Caco-2 (cell line): ENCODE measurements around the gene SBF2. TPM values are rescaled to one million over a fixed set of nuclear protein-coding genes. Genes with fewer than 3 reads are reported as not detected.
"Not testable (repeated sequence)": the region's sequence is repeated elsewhere in the genome, so short reads cannot be mapped to it uniquely, and the experiment has no call there.

Experiments used
- BruUV-seq: library from RNA; stranded (reverse); fragments of 400-500 nt; replicated peaks from 2 replicates; lab custom pipeline; 2021; lab: Mats Ljungman, UMichigan
- CTCF ChIA-PET: fragments of 300-600 bp; sonication (Branson Sonifier 250); formaldehyde crosslinking; loops from one replicate; lab custom pipeline; 2022; ENCODE audit warnings: antibody characterized with exemption; lab: Charles Lee
- POLR2A ChIA-PET: fragments of 300-600 bp; sonication (Branson Sonifier 250); formaldehyde crosslinking; loops from one replicate; lab custom pipeline; 2022; ENCODE audit warnings: antibody characterized with exemption; lab: Charles Lee
- DNase-seq, 2 experiments: peaks; one replicate each; pipeline versions ENCODE4 v3.0.0 to v3.0.0-alpha.2; 2020 to 2022
- H3K27me3 ChIP-seq: replicated peaks from 2 replicates; pipeline ENCODE4 v1.6.0; 2011; ENCODE audit warnings: low read length; ENCODE audit not compliant: control insufficient read depth, insufficient read depth
- H3K36me3 ChIP-seq: 2 replicates; pipeline ENCODE4 v1.5.1; 2011; ENCODE audit warnings: low read length; ENCODE audit not compliant: control insufficient read depth, insufficient read depth
- H3K4me1 ChIP-seq: fragments of 250-450 bp; sonication (Bioruptor Pico); 2 replicates; pipeline ENCODE4 v1.5.1; 2020; ENCODE audit warnings: mild to moderate bottlenecking
- H3K4me3 ChIP-seq: 2 replicates; pipeline ENCODE4 v1.5.1; 2011; ENCODE audit warnings: low read depth, mild to moderate bottlenecking, control low read depth, low read length
- H3K9me3 ChIP-seq: fragments of 250-450 bp; sonication (Bioruptor Pico); 2 replicates; pipeline ENCODE4 v1.5.1; 2020; ENCODE audit warnings: mild to moderate bottlenecking, moderate library complexity
- H3K27ac Mint-ChIP-seq: one replicate; pipeline ENCODE4 v1.8.0; 2022; ENCODE audit warnings: mixed read lengths; ENCODE audit not compliant: unreplicated experiment
- H3K27me3 Mint-ChIP-seq: one replicate; pipeline ENCODE4 v1.8.0; 2022; ENCODE audit warnings: mixed read lengths; ENCODE audit not compliant: insufficient read depth, unreplicated experiment
- H3K36me3 Mint-ChIP-seq: one replicate; pipeline ENCODE4 v1.8.0; 2022; ENCODE audit warnings: mild to moderate bottlenecking, mixed read lengths; ENCODE audit not compliant: insufficient read depth, unreplicated experiment
- H3K4me1 Mint-ChIP-seq: one replicate; pipeline ENCODE4 v1.8.0; 2022; ENCODE audit warnings: low read depth, mixed read lengths; ENCODE audit not compliant: unreplicated experiment
- H3K4me3 Mint-ChIP-seq: one replicate; pipeline ENCODE4 v1.8.0; 2022; ENCODE audit warnings: mild to moderate bottlenecking, moderate library complexity, mixed read lengths; ENCODE audit not compliant: unreplicated experiment
- H3K9me3 Mint-ChIP-seq: one replicate; pipeline ENCODE4 v1.8.0; 2022; ENCODE audit warnings: mixed read lengths; ENCODE audit not compliant: unreplicated experiment
- intact Hi-C: fragments of 100-400 bp; cut with micrococcal nuclease; formaldehyde crosslinking; loops from one replicate; pipeline ENCODE4 v1.10.0; 2022; ENCODE audit not compliant: unreplicated experiment
- total RNA-seq: library from RNA; stranded (reverse); gene quantifications from 2 replicates; pipeline ENCODE4 v1.2.3, GENCODE V29; 2022
- TF ChIP-seq, protein P1 (sequence below), 2 experiments: fragments of 200-600 bp in 1 of 2; IDR thresholded peaks; 1 replicate in 1 of 2; 2 replicates in 1 of 2; pipeline versions ENCODE4 v1.5.1 to v1.8.0; 2011 to 2022; ENCODE audit warnings: antibody characterized with exemption in 1 of 2, control low read depth in 1 of 2, inconsistent platforms in 1 of 2, low read depth in 1 of 2, low read length in 1 of 2, mild to moderate bottlenecking in 1 of 2, moderate library complexity in 1 of 2; ENCODE audit not compliant: insufficient read depth in 1 of 2, severe bottlenecking in 1 of 2, unreplicated experiment in 1 of 2

The SBF2 gene
- total RNA-seq, 1 experiment from 2014 or later, result 72.2 TPM

DNA sequence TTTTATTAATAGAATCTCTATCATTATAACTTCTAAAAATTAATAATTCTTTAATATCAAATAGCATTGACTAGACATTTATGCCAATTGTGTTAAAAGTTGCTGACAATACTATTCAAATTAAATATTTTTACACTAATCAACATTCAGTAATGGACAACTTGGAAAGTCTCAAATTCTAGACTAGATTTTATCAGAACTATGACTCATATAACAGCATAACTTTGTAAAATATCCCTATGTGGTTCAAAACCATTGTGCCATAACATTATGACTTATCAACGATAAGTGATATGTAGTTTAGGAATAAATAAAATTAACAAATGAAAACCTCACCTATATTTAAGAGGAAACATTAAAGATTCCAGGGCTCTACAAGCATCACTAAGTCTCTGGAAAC lies 291.8 kb downstream of the SBF2 start:
- POLR2A ChIA-PET, result no interaction called here
- Histone ChIP-seq H3K4me3 (no peak overlapping the region), H3K27me3 (no peaks in the 10 kb centered on the region), H3K4me1 (peaks cover 4% of the 10 kb centered on the region; the same call in 1 of the 2 replicates), H3K9me3 (no peaks in the 10 kb centered on the region; the same call in 1 of the 2 replicates), H3K36me3 (no peaks in the 10 kb centered on the region)
- intact Hi-C loops, result no loop called here
- TF ChIP-seq, protein P1, sequence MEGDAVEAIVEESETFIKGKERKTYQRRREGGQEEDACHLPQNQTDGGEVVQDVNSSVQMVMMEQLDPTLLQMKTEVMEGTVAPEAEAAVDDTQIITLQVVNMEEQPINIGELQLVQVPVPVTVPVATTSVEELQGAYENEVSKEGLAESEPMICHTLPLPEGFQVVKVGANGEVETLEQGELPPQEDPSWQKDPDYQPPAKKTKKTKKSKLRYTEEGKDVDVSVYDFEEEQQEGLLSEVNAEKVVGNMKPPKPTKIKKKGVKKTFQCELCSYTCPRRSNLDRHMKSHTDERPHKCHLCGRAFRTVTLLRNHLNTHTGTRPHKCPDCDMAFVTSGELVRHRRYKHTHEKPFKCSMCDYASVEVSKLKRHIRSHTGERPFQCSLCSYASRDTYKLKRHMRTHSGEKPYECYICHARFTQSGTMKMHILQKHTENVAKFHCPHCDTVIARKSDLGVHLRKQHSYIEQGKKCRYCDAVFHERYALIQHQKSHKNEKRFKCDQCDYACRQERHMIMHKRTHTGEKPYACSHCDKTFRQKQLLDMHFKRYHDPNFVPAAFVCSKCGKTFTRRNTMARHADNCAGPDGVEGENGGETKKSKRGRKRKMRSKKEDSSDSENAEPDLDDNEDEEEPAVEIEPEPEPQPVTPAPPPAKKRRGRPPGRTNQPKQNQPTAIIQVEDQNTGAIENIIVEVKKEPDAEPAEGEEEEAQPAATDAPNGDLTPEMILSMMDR (IDR thresholded peaks at IDR 0.05; ENCODE audit: insufficient read depth in 1 of 2, low read depth in 1 of 2, low read length in 1 of 2, severe bottlenecking in 1 of 2, unreplicated experiment in 1 of 2), result no peak
- no peak for DNase-seq
- peaks cover 20% of the 10 kb centered on the region for H3K9me3 Mint-ChIP-seq
- no peaks in the 10 kb centered on the region for H3K36me3 Mint-ChIP-seq
- no peak overlapping the region for H3K27ac Mint-ChIP-seq
- no peaks in the 10 kb centered on the region for H3K27me3 Mint-ChIP-seq
- no TSS peak for BruUV-seq
- H3K4me3 Mint-ChIP-seq, result no peak overlapping the region
- CTCF ChIA-PET, result no interaction called here
- peaks cover 8% of the 10 kb centered on the region for H3K4me1 Mint-ChIP-seq

DNA sequence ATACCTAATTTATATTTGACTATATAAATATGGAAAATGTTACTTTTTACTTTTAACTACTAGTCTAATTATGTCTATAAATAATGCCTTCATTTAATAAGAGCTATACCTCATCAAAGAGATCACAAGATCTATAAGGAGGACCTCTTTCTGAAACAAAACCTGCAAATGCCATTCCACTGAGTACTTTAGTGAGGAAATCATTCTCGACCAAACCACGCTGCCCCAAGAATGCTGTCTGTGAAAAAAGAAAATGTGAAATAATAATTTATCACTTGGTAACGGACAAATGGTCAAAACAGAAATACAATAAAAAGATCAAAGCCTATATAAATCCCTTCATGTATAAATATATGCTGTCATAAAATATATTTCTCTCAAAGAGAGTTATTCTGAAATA lies 301.7 kb downstream of the SBF2 start:
- no peak overlapping the region for H3K27ac Mint-ChIP-seq
- intact Hi-C loops, result loop anchor here (5.0 kb wide), 1 partner anchor 215 kb away; no protein-coding TSS in a partner anchor
- TF ChIP-seq, protein P1 (IDR thresholded peaks at IDR 0.05; ENCODE audit: insufficient read depth in 1 of 2, low read depth in 1 of 2, low read length in 1 of 2, severe bottlenecking in 1 of 2, unreplicated experiment in 1 of 2), result no peak
- no TSS peak for BruUV-seq
- no peaks in the 10 kb centered on the region for H3K27me3 Mint-ChIP-seq
- H3K4me3 Mint-ChIP-seq, result no peak overlapping the region
- Histone ChIP-seq H3K27me3 (no peaks in the 10 kb centered on the region), H3K9me3 (no peaks in the 10 kb centered on the region), H3K36me3 (no peaks in the 10 kb centered on the region), H3K4me3 (no peak overlapping the region), H3K4me1 (no peaks in the 10 kb centered on the region)
- no peak for DNase-seq
- ChIA-PET CTCF (no interaction called here), POLR2A (no interaction called here)
- no peaks in the 10 kb centered on the region for H3K36me3 Mint-ChIP-seq
- peaks cover 10% of the 10 kb centered on the region for H3K9me3 Mint-ChIP-seq
- no peaks in the 10 kb centered on the region for H3K4me1 Mint-ChIP-seq

DNA sequence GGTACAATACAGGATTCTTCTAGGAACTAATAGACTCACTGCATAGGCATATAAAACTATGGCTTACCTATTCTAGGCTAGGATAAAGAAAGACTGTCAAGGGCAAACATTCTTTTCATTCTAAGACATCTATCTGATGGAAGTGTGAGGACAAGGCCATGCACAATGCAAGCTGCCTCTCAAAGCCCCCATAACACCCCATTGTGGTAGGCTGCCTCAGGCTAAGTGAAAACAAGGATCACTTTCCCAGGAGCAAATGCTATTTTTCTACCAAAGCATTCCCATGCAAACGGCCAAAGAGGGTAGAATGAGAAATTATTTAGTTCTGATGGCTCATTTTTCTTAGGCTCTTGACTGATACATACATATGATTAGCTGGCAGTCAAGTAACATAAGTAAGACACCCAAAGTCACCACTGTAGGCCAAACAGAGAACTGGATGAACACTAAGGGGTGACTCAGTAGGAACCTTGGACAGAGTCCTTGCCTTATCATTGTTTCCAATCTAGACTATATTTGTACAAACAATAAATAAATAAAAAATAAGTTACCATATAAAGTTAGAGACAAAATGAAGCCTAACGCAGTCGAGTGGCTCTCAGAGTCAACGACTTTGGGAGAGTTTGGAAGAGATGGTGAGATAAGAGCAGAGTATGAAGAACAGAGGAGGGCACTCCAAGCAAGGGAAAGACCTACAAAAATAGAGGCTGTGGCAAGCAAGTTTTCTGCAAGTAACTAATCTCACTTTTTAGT lies 303.6 kb downstream of the SBF2 start:
- no TSS peak for BruUV-seq
- H3K27me3 Mint-ChIP-seq, result no peaks in the 10 kb centered on the region
- DNase-seq, result peak in 1 of 2 experiments; percentile 17
- Histone ChIP-seq H3K36me3 (no peaks in the 10 kb centered on the region), H3K4me3 (no peak overlapping the region), H3K4me1 (no peaks in the 10 kb centered on the region), H3K9me3 (no peaks in the 10 kb centered on the region; the same call in 1 of the 2 replicates), H3K27me3 (no peaks in the 10 kb centered on the region)
- intact Hi-C loops, result loop anchor here (1.0 to 5.0 kb wide), 4 partner anchors 86 to 332 kb away; no protein-coding TSS in a partner anchor
- TF ChIP-seq, protein P1 (IDR thresholded peaks at IDR 0.05; ENCODE audit: insufficient read depth in 1 of 2, low read depth in 1 of 2, low read length in 1 of 2, severe bottlenecking in 1 of 2, unreplicated experiment in 1 of 2), result peak in 1 of 2 experiments; percentile 43
- no peak overlapping the region for H3K4me3 Mint-ChIP-seq
- no peak overlapping the region for H3K27ac Mint-ChIP-seq
- H3K4me1 Mint-ChIP-seq, result no peaks in the 10 kb centered on the region
- peaks cover 19% of the 10 kb centered on the region for H3K9me3 Mint-ChIP-seq
- ChIA-PET POLR2A (no interaction called here), CTCF (interaction anchor here (0.9 kb wide), 1 partner anchor 376 kb away, joined by 3 read pairs; no protein-coding TSS in a partner anchor)
- no peaks in the 10 kb centered on the region for H3K36me3 Mint-ChIP-seq

DNA sequence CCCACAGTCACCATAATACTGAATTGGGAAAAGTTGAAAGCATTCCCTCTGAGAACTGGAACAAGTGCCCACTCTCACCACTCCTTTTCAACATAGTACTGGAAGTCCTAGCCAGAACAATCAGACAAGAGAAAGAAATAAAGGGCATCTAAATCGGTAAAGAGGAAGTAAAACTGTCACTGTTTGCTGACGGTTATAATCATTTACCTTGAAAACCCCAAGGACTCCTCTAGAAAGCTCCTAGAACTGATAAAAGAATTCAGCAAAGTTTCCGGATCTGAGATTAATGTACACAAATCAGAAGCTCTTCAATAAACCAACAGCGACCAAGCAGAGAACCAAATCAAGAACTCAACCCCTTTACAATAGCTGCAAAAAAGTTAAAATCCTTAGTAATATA lies 306.7 kb downstream of the SBF2 start:
- H3K4me1 Mint-ChIP-seq, POLR2A ChIA-PET, BruUV-seq, H3K27me3 Mint-ChIP-seq, CTCF ChIA-PET, H3K27me3 ChIP-seq, H3K36me3 Mint-ChIP-seq, H3K27ac Mint-ChIP-seq, intact Hi-C loops, H3K4me3 Mint-ChIP-seq, H3K4me3 ChIP-seq, H3K36me3 ChIP-seq, H3K9me3 ChIP-seq, DNase-seq: not testable (repeated sequence)
- peaks cover 31% of the 10 kb centered on the region for H3K9me3 Mint-ChIP-seq
- H3K4me1 ChIP-seq, result peaks cover 13% of the 10 kb centered on the region
